H1 (cell line): ENCODE measurements around the gene PSMA2.

Experiments used
- SIN3A ChIP-seq, 2 experiments: IDR thresholded peaks in 1 of 2; conservative IDR thresholded peaks in 1 of 2; 2 replicates each; pipeline ENCODE4 v1.6.1; 2011 to 2012; ENCODE audit warnings: low read length in 2 of 2, improper control_type of control experiment in 1 of 2, low read depth in 1 of 2, mild to moderate bottlenecking in 1 of 2
- TAF1 ChIP-seq: IDR thresholded peaks from 2 replicates; pipeline ENCODE4 v1.6.1; 2011; ENCODE audit warnings: mild to moderate bottlenecking, low read depth, low read length
- TF ChIP-seq, protein P1 (sequence below), 3 experiments: IDR thresholded peaks; 1 replicate in 2 of 3; 2 replicates in 1 of 3; pipeline versions ENCODE4 v1.5.1 to v1.6.1; 2011; ENCODE audit warnings: low read length in 3 of 3, mild to moderate bottlenecking in 3 of 3, inconsistent platforms in 2 of 3, low read depth in 1 of 3, moderate library complexity in 1 of 3; ENCODE audit not compliant: insufficient read depth in 1 of 3; ENCODE audit errors: control extremely low read depth in 1 of 3

DNA sequence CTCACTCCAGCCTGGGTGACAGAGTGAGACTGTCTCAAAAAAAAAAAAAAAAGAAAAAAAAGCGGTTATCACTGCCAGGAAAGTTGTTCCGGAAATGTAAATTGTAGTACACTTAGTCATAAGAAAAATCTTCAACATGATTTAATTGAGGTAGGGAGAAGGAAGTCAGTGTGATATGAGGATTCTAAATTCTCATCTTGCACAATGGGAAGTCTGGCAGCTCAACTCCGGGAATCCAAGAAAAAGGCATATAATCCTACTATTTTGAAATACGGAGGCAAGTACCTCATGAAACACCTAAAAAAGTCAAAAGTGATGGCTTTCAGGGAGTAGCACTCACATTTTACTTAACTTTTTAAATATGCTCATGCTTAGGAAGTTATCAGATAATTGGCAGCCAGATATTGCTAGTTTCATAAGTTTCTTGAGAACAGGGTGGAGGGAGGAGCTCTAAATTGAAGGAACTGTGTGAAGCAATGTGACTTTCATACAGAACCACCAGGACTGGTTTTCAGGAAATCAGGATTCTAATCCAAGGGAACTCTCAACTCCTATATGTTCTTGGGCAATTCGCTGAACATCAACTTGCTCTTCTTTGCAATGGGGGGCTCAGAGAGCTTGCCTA, 17.4 kb downstream of the PSMA2 start:
- TF ChIP-seq, protein P1, sequence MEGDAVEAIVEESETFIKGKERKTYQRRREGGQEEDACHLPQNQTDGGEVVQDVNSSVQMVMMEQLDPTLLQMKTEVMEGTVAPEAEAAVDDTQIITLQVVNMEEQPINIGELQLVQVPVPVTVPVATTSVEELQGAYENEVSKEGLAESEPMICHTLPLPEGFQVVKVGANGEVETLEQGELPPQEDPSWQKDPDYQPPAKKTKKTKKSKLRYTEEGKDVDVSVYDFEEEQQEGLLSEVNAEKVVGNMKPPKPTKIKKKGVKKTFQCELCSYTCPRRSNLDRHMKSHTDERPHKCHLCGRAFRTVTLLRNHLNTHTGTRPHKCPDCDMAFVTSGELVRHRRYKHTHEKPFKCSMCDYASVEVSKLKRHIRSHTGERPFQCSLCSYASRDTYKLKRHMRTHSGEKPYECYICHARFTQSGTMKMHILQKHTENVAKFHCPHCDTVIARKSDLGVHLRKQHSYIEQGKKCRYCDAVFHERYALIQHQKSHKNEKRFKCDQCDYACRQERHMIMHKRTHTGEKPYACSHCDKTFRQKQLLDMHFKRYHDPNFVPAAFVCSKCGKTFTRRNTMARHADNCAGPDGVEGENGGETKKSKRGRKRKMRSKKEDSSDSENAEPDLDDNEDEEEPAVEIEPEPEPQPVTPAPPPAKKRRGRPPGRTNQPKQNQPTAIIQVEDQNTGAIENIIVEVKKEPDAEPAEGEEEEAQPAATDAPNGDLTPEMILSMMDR (IDR thresholded peaks at IDR 0.05; ENCODE audit: control extremely low read depth in 1 of 3, insufficient read depth in 1 of 3, low read depth in 1 of 3, low read length in 3 of 3): no peak
- TF ChIP-seq SIN3A (conservative IDR thresholded peaks at IDR 0.05 in 1 of 2, IDR thresholded peaks at IDR 0.05 in 1 of 2; ENCODE audit: low read depth in 1 of 2, low read length in 2 of 2) (no peak), TAF1 (no peak)
